HUES48 (cell line): ENCODE results near the gene TDRKH.
"Not testable (repeated sequence)": the region's sequence is repeated elsewhere in the genome, so short reads cannot be mapped to it uniquely, and the experiment has no call there.

Experiments used
- H3K27ac ChIP-seq: one replicate; pipeline ENCODE4 v1.7.0; 2013; ENCODE audit warnings: low read depth, low read length, inconsistent platforms
- H3K27me3 ChIP-seq: 2 replicates; pipeline ENCODE4 v1.6.1; 2013; ENCODE audit warnings: mild to moderate bottlenecking, low read length; ENCODE audit not compliant: control insufficient read depth, insufficient read depth
- H3K36me3 ChIP-seq: 2 replicates; pipeline ENCODE4 v1.6.1; 2013; ENCODE audit warnings: low read length; ENCODE audit not compliant: control insufficient read depth, insufficient read depth
- H3K4me1 ChIP-seq: 2 replicates; pipeline ENCODE4 v1.6.1; 2013; ENCODE audit warnings: mild to moderate bottlenecking, low read length; ENCODE audit not compliant: control insufficient read depth, insufficient read depth
- H3K4me3 ChIP-seq: 2 replicates; pipeline ENCODE4 v1.5.1; 2013; ENCODE audit warnings: mild to moderate bottlenecking, low read depth, low read length
- H3K9ac ChIP-seq: 2 replicates; pipeline ENCODE4 v1.6.1; 2013; ENCODE audit warnings: mild to moderate bottlenecking, low read depth, low read length, moderate library complexity
- H3K9me3 ChIP-seq: 2 replicates; pipeline ENCODE4 v1.6.1; 2013; ENCODE audit warnings: low read length; ENCODE audit not compliant: control insufficient read depth, insufficient read depth

Gene TDRKH

GRCh38 chr1:151801310-151801820 lies 11.1 kb upstream of the TDRKH start:
- H3K27ac ChIP-seq: no peak overlapping the region
- H3K36me3 ChIP-seq: no peaks in the 10 kb centered on the region
- no peak overlapping the region for H3K4me3 ChIP-seq
- no peaks in the 10 kb centered on the region for H3K4me1 ChIP-seq
- no peak overlapping the region for H3K9ac ChIP-seq
- 0 out of 2 replicates have a peak, but pooled peaks cover 3% of the 10 kb centered on the region for H3K27me3 ChIP-seq
- no peaks in the 10 kb centered on the region for H3K9me3 ChIP-seq

- H3K9ac ChIP-seq: no peak overlapping the region
- H3K9me3 ChIP-seq: no peaks in the 10 kb centered on the region
- H3K4me3 ChIP-seq: no peak overlapping the region
- H3K27ac ChIP-seq: no peak overlapping the region
- no peaks in the 10 kb centered on the region for H3K4me1 ChIP-seq
- H3K27me3 ChIP-seq: 0 out of 2 replicates have a peak, but pooled peaks cover 3% of the 10 kb centered on the region
- H3K36me3 ChIP-seq: no peaks in the 10 kb centered on the region
Measured at GRCh38 chr1:151800830-151801229, 10.5 kb upstream of the TDRKH start.

- Histone ChIP-seq H3K9ac (no peak overlapping the region), H3K27ac (no peak overlapping the region), H3K9me3 (no peaks in the 10 kb centered on the region), H3K4me3 (no peak overlapping the region), H3K27me3 (0 out of 2 replicates have a peak, but pooled peaks cover 3% of the 10 kb centered on the region), H3K4me1 (no peaks in the 10 kb centered on the region), H3K36me3 (no peaks in the 10 kb centered on the region)
Measured at GRCh38 chr1:151799179-151800022, 9.1 kb upstream of the TDRKH start.

- Histone ChIP-seq H3K27me3 (0 out of 2 replicates have a peak, but pooled peaks cover 3% of the 10 kb centered on the region), H3K4me3 (no peak overlapping the region), H3K4me1 (no peaks in the 10 kb centered on the region), H3K27ac (no peak overlapping the region), H3K9ac (no peak overlapping the region), H3K36me3 (no peaks in the 10 kb centered on the region), H3K9me3 (no peaks in the 10 kb centered on the region)
Measured at GRCh38 chr1:151798571-151798970, 8.3 kb upstream of the TDRKH start.

GRCh38 chr1:151790940-151791651 lies 796 bp upstream of the TDRKH start:
- Histone ChIP-seq H3K9me3 (no peaks in the 10 kb centered on the region), H3K27ac (peak overlapping the region; percentile 55), H3K36me3 (no peaks in the 10 kb centered on the region), H3K27me3 (no peaks in the 10 kb centered on the region; the same call in 1 of the 2 replicates), H3K9ac (0 out of 2 replicates have a peak overlapping the region, but pooled peaks have one; percentile 11), H3K4me3 (peak overlapping the region; percentile 98), H3K4me1 (no peaks in the 10 kb centered on the region; the same call in 1 of the 2 replicates)

- Histone ChIP-seq H3K4me1 (no peaks in the 10 kb centered on the region; the same call in 1 of the 2 replicates), H3K36me3 (no peaks in the 10 kb centered on the region), H3K9me3 (no peaks in the 10 kb centered on the region), H3K27me3 (no peaks in the 10 kb centered on the region; the same call in 1 of the 2 replicates), H3K9ac (no peak overlapping the region), H3K27ac (no peak overlapping the region), H3K4me3 (no peak overlapping the region)
Measured at GRCh38 chr1:151787689-151788088, 2.6 kb downstream of the TDRKH start.

GRCh38 chr1:151783796-151784195 lies 6.5 kb downstream of the TDRKH start:
- Histone ChIP-seq H3K27ac (no peak overlapping the region), H3K27me3 (no peaks in the 10 kb centered on the region), H3K36me3 (peaks cover 12% of the 10 kb centered on the region), H3K4me3 (no peak overlapping the region), H3K4me1 (no peaks in the 10 kb centered on the region), H3K9me3 (no peaks in the 10 kb centered on the region), H3K9ac (no peak overlapping the region)

GRCh38 chr1:151782741-151783140 lies 7.6 kb downstream of the TDRKH start:
- peaks cover 20% of the 10 kb centered on the region for H3K36me3 ChIP-seq
- H3K9ac ChIP-seq: no peak overlapping the region
- no peak overlapping the region for H3K27ac ChIP-seq
- H3K4me1 ChIP-seq: no peaks in the 10 kb centered on the region
- no peak overlapping the region for H3K4me3 ChIP-seq
- H3K27me3 ChIP-seq: no peaks in the 10 kb centered on the region
- H3K9me3 ChIP-seq: no peaks in the 10 kb centered on the region

- H3K9ac ChIP-seq, H3K27ac ChIP-seq, H3K4me3 ChIP-seq, H3K27me3 ChIP-seq, H3K4me1 ChIP-seq, H3K9me3 ChIP-seq: not testable (repeated sequence)
- peaks cover 20% of the 10 kb centered on the region for H3K36me3 ChIP-seq
Measured at GRCh38 chr1:151782026-151782425, 8.3 kb downstream of the TDRKH start.

- H3K4me3 ChIP-seq, H3K27ac ChIP-seq, H3K27me3 ChIP-seq, H3K4me1 ChIP-seq, H3K9me3 ChIP-seq, H3K9ac ChIP-seq: not testable (repeated sequence)
- H3K36me3 ChIP-seq: peaks cover 32% of the 10 kb centered on the region
Measured at GRCh38 chr1:151780736-151781135, 9.6 kb downstream of the TDRKH start.

- Histone ChIP-seq H3K36me3 (peaks cover 41% of the 10 kb centered on the region), H3K9me3 (no peaks in the 10 kb centered on the region), H3K27me3 (no peaks in the 10 kb centered on the region), H3K4me3 (no peak overlapping the region), H3K27ac (no peak overlapping the region), H3K4me1 (no peaks in the 10 kb centered on the region), H3K9ac (no peak overlapping the region)
Measured at GRCh38 chr1:151779852-151780251, 10.4 kb downstream of the TDRKH start.
